GM19438 (cell line): ENCODE results near the gene SMC5.
"Not testable (repeated sequence)": the region's sequence is repeated elsewhere in the genome, so short reads cannot be mapped to it uniquely, and the experiment has no call there.

Experiments used
- ATAC-seq: cut with Tn5 transposase; IDR thresholded peaks from one replicate; pipeline ENCODE4 v1.9.1; 2021; ENCODE audit warnings: low read depth; ENCODE audit not compliant: unreplicated experiment

SMC5 gene

DNA sequence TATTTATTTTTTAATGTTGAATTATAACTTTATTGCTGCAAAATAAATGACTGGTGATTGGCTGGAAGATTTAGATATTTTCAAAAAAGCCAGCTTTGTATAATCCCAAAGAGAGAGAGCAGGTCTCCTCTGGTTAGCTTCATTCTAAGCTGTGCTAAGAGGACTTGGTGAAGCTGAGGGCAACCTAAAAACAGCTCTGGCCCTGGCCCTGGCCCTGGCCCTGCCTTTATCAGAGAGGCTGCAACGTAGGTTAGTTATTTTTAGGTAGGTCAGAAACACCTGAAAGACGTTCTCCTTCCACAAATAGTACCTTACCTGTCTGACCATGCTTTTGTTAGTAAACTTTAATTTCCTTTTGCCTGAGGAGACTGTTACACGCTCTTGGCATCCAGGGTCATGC is 97.0 kb downstream of the SMC5 start:
- ATAC-seq, result no peak

DNA sequence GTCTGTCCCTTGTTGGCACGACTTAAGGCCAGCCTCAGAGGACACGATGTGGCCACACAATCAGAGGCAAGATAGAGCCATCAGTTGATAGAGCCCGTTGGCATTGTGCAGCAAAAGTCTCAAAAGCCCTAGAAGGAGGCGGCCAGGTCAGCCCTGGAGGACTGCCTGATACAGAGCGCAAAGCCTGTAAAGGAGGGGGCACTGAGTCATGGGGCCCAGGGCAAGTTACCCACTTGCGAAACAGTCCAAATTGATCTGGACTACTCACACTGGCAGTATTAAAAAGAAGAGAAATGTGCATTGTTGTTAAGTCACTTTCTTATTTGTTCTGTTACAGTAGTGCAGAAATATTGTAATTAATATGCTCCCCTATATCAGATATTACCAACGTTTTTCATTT is 104.2 kb downstream of the SMC5 start:
- ATAC-seq, result no peak

DNA sequence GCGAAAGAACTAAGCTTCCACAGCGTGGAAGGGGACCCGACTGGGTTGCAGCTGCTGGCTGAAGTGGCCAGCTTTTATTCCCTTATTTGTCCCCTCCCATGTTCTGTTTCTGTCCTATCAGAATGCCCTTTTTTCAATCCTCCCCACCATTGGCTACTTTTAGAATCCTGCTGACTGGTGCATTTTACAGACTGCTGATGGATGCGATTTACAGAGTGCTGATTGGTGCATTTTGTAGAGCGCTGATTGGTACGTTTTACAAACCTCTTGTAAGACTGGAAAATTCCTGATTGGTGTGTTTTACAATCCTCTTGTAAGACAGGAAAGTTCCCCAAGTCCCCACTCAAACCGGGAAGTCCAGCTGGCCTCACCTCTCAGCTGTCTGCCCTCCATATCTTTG is 105.0 kb downstream of the SMC5 start:
- no peak for ATAC-seq

DNA sequence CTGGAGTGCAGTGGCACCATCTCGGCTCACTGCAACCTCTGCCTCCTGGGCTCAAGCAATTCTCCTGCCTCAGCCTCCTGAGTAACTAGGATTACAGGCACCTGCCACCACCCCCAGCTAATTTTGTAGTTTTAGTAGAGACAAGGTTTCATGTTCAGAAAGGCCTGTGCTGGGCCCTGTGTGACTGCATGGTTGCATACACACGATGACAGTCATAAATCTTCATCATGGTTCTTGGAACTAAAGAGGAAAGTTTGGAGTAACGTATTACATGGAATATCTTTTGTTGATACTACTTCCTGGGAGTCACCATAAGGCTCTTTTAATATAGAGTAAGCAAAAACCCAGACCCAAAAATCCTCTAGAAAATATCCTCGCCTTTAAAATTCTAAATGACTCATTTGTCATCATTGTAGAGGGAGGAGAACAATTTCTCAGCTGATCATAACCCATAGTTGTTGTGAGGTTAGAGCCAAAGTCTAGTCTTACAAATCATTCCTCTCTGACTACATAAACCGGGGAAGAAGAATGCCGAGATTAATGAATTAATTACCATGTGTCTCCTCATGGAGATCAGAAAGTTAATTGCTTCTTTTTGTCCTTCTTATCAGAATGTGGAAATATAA is 108.6 kb downstream of the SMC5 start:
- no peak for ATAC-seq

DNA sequence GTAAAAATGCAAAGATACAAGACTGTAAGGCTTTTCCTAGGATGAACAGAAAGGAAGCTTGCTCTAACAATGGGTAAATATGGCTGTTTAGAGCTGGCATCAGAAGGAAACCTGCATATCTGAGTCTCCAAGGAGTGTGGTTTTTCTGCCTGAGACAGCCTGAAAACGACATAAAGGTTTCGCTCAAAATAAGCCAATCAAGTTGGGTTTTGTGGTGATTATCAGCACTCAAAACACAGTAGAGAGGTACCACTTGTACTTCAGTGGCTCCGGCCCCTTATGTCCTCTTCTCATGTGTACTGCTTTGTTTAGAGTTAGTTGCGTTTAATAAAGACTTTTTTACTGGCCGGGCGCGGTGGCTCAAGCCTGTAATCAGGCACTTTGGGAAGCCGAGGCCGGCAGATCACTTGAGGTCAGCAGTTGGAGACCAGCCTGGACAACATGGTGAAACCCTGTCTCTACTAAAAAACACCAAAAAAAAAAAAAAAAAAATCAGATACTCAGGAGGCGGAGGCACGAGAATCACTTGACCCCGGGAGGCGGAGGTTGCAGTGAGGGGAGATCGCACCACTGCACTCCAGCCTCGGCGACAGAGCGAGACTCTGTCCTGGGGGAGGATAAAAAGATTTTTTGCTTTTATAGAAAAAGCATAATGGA is 116.3 kb downstream of the SMC5 start:
- ATAC-seq, result no peak

DNA sequence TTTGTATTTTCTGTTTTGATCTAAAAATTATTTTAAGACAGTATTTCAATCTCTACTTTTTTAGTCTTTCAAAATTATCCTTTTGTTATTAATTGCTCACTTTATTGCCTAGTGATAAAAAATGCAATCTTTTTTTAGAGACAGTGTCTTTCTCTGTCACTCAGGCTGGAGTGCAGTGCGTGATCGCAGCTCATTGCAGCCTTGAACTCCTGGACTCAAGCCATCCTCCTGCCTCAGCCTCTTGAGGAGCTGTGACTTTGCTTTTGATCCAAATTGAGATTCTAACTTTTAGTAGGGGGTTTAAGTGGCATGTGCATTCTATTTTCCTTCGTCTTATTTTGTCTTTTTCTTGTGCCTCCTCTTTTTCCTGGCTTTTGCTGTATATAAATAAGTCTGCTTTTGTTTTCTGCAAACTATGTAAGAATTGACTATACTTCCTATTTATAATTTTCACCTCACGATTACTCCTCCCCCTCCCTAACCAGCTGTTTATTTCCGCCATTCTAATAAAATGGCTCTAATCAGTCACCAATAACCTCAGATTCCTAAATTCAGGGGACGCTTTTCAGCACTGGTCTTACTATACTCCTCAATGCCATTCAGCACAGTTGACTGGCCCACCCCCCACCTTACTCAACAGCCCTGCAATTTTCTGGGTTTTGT is 123.4 kb downstream of the SMC5 start:
- no peak for ATAC-seq

DNA sequence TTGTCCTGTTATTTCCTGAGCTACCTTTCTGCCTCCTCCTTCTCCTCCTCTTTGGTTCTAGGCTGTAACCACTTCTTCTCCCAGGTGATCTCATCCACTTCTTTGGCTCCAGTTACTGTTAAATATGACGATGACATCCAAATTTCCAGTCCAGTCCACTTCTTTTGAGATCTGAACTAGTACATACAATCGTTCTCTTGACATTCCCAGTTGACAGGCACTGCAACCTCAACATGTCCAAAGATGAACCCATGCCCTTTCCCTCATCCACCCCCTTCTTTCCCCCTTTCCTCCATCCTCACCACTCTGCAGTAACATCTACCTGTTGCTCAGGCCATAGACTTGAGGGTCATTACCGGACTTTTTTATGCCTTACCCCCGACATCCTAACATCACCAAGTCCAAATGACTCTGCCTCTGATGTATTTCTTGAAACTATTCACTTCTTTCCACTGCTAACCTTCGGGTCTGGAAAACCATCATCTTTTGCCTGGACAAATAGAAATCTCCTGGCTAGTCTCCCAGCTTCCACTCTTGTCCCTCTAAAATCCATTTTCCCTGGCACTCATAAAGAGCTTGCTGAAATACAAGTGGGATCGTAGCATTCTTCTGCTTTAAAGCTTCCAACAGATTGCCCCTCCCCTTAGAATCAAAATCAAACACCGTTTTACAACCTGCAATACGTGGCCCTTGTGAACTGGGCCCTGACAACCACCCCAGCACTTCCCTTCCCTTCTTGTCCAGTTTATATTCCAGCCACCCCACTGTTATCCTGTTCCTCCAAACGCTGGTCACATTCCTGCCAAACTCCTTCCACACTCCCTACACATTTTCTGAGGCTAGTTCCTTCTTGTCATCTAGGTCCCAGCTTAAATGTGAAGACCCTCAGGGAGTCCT is 124.2 kb downstream of the SMC5 start:
- no peak for ATAC-seq

DNA sequence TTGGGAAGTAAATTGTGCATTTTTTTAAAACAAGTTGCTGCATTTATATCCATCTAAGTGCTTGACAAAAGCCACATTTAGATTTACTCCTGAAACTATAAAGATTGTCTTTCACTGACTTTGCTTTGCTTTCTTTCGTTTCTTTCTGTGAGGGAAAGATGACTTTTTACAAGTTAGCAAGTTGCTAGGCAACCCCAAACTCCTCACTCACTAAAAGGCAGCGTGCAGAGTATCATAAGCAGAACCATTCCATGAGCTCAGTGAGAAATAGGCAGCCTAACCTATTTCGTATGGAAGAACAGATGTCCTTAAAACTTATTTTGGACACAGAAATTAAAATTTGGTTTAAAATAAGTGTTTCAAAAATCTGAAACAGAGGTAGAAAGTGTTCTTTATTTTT is 126.6 kb downstream of the SMC5 start:
- no peak for ATAC-seq

DNA sequence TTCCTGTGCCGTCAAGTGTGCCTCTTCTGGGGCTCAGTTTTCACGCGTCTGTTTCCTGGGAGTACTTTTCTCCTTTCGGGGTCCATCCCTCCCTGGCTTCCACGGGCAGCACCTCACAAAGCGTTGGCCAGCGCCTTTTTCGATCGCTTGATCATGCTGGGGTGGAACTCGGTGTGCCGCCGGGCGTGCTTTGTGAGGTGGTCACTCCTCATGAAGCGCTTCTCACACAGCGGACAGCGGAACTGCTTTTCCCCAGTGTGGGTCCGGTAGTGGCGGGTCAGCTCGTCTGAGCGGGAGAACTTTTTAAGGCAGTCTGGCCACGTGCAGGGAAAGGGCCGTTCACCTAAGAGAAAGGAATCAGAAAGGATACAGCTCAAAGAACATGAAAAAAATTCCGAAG is 128.9 kb downstream of the SMC5 start:
- ATAC-seq, result no peak

DNA sequence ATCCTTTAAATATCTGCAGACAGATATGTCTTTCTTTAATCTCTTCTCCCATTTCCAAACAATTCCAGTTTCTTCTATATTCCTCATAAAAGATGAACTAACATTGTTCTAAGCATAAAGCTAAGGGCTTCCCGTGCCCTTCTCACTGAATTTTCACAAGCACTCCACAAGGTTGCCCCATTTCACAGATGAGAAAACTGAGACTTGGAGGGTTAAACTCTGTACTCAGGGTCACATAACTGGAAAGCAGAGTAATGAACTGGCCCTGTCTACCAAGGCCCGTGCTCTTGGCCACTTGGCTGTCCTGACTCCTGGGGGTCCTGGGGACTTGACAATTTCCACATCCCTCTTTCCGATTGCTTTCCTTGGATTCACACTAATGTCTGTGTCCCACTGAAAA is 130.4 kb downstream of the SMC5 start:
- ATAC-seq, result no peak

DNA sequence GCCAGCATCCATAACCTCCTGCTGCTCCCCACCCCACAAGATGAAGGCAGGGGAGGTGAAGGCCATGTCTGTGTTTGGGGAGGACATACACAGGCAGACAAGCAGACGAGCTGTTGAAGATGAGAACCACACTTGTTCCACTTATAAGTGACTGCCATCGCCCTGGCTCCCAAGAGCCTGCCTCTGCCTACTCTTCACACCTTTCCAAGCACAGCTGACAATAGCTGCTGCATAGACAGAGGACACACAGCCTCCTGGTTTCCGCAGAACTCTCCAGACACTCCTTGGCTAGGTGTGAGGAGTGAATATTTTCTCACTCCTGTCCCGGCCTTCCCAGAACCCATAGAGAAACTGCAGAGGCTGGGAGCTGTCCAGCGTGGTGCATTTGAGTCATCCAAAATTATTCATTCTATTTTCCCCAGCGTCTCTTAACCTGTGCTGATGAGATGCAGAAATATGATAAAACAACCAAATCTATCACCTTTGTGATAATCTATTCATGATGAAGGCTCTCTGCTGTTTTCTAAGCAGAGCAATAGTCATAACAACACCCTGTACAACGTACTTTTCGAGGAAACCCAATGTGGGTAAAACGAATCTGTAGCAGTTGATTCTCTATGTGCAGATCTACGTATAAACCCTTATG is 131.0 kb downstream of the SMC5 start:
- ATAC-seq, result no peak

DNA sequence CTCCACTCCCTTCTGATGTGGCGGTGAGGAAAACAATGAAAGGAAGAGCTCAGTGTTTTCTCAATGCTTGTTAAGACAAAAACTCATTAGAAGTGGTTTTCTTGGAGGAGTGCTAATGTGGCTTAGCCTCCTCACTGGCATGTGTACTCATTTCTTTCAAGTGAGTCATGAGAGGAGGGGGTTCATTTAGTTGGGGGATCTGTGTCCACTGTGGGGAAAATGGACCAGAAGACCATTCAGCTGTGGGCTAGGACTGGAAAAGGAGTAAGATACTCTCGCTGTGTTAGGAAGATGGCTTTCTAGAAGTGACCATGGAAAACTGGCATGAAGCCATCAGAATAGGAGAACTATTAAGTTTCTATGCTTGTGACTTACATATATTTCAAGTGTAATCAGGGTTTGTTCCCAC is 132.2 kb downstream of the SMC5 start:
- ATAC-seq, result no peak

DNA sequence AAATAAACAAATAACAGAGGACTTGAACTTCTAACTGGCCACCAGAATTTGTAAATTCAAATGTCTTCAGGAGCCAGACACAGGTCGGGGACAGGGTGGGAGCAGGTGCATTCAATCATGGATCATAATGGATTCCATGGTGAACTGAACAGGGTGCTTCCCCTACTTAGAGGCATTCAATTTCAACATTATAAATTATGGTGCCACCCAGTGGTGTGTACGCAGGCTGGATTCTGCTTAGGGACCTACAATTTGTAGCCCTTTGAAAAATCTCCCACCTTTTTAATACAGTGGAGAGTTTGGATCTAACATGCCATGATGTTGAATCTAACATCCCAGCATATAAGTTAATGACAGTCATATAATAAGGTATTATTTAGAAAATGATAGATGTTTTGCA is 133.4 kb downstream of the SMC5 start:
- ATAC-seq, result no peak

DNA sequence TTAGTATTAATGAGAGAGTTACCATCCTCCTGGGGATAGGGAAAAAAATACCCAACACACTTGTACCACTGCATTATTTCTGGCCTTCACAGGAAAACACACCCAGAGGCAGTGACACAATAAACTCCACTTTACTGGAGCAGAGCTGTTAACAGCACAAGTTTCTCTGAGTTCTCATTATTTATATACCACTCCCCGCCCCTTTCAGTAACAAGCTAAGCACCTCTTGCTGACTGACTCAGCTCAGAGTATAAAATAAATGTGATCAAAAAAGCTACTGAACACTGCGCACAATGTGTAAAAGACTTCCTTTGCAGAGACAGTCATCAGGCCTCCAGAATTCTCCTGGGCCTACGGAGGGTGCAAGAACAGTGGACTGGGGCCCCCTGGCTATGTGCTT is 134.1 kb downstream of the SMC5 start:
- no peak for ATAC-seq

DNA sequence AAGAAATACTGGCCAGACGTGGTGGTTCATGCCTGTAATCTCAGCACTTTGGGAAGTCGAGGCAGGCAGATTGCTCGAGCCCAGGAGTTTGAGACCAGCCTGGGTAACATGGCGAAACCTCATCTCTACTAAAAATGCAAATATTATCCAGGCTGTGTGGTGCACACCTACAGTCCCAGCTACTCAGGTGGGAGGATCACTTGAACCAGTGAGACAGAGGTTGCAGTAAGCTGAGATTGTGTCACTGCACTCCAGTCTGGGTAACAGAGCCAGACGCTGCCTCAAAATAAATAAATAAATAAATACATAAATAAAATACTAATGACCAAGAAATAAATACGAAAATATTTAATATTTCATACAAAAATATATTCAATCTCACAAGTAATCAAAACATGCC is 136.9 kb downstream of the SMC5 start:
- ATAC-seq, result no peak

DNA sequence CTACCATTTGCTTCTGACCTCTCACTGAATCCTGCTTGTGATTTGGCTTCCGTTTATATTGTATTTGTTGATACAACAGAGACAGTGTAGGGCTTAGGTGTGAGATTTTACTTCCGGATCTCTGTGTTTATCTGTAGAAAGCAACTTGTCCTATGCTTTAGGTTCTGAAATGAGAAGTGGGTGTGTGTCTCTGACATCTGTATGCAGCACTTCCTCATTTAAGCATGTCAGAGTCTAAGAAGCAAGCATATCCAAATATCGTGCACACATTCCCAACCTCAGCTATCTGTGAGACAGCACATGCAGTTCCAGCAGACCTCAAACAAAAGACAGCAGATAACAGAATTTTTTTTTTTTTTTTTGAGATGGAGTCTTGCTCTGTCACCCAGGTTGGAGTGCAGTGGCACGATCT is 139.4 kb downstream of the SMC5 start:
- peak; percentile 100 for ATAC-seq

DNA sequence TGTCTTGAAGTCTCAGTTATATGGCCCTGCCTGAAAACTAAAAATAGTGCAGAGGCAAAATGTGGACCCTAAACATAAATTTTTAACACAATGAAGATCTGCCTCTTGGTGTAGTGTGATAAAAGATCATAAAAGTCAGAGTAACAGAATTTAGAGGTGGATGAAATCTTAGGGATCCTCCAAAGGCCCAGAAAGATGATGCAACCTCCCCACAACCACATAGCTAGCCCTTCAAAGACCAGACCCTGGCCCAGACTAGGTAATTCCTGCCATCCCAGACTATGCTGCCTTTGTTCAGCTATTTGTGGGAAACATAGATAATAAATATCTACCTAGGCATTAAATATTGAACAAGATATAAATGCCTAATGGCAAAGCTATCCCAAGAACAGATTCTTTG is 140.4 kb downstream of the SMC5 start:
- no peak for ATAC-seq

DNA sequence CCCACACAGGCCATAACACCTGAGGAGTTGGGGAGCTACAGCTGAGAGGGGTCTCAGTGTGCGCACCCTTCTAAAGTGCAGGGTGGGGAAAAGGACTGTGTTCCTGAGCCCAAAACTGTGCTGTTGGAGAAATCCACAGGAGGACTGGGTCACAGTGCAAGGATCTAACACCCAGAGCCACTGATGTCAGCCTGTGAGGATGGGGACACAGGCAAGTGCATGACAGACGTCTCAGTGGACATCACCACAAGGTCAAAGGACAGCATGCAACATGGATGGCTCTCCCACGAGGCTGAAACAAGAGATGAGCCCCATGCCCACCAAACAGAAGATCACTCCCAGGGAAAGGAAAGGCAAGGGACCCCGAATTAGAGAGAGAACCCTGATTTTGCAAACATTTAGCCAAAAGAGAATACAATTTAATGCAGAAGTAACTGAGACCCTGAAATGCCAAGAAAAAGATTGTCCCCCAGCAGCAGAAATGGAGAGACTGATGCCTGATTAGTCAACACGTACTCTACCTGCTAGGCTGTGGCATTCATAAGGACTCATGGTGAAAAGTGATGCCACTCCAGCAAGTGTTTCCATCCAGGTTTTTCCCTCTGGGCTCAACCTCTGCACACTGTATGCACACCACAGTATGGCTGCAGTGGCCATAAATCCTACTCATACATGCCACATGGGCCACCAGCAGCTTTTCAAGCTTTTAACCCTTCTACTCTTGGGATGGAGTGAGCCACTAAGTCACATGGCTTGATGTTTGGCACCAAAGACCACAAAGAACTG is 141.5 kb downstream of the SMC5 start:
- no peak for ATAC-seq

DNA sequence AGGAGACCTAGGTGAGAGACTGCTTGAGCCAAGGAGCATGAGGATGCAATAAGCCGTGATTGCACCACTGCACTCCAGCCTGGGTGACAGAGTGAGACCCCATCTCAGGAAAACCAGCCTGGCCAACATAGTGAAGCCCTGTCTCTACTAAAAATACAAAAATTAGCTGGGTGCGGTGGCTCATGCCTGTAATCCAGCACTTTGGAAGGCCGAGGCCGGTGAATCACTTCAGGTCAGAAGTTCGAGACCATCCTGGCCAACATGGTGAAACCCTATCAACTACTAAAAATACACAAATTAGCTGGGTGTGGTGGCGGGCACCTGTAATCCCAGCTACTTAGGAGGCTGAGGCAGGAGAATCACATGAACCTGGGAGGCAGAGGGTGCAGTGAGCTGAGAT is 142.5 kb downstream of the SMC5 start:
- ATAC-seq, result not testable (repeated sequence)

DNA sequence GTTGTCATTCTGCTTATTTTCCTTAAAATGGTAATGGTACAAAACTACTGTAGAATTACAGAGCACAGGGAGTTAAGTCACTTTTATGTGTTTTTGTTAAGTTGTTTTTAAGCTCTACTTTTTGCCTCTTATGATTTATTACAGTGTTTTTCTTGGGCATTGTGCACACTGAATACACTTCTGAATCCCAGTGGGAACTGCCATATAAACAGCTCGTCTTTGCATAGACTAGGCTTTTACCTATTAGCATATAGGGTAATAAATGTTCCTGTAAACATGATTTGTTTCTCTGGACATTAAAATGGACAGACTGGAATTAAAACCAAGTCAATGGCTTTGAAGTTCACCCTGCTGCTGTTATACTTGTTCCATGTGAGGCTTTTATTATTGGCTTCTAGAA is 143.4 kb downstream of the SMC5 start:
- no peak for ATAC-seq
